HCT116 (cell line): ENCODE data around the gene MAPK7.

Experiments used
- EGR1 ChIP-seq: IDR thresholded peaks from 2 replicates; pipeline ENCODE4 v1.6.1; 2012; ENCODE audit warnings: low read depth
- ELF1 ChIP-seq: IDR thresholded peaks from 2 replicates; pipeline ENCODE4 v1.6.1; 2012; ENCODE audit warnings: low read depth, borderline replicate concordance
- EZH2 ChIP-seq: fragments of 200-600 bp; sonication (generic); IDR thresholded peaks from 2 replicates; pipeline ENCODE4 v1.6.1; 2017; ENCODE audit warnings: antibody characterized with exemption, mixed run types
- EZH2phosphoT487 ChIP-seq: fragments of 200-600 bp; IDR thresholded peaks from 2 replicates; pipeline ENCODE4 v1.6.1; 2018; ENCODE audit warnings: antibody characterized with exemption, borderline replicate concordance
- JUND ChIP-seq: IDR thresholded peaks from 2 replicates; pipeline ENCODE4 v1.6.1; 2012
- POLR2A ChIP-seq: IDR thresholded peaks from 2 replicates; pipeline ENCODE4 v1.7.0; 2011; ENCODE audit warnings: borderline replicate concordance; ENCODE audit not compliant: insufficient read depth, insufficient read length; ENCODE audit errors: extremely low read depth
- RAD21 ChIP-seq: IDR thresholded peaks from 2 replicates; pipeline ENCODE4 v1.6.1; 2012; ENCODE audit warnings: low read depth, mild to moderate bottlenecking
- SP1 ChIP-seq: IDR thresholded peaks from 2 replicates; pipeline ENCODE4 v1.6.1; 2012; ENCODE audit warnings: low read depth
- SRF ChIP-seq: IDR thresholded peaks from 2 replicates; pipeline ENCODE4 v1.6.1; 2012; ENCODE audit warnings: low read depth
- ZNF274 ChIP-seq: fragments of 200-500 bp; sonication (Bioruptor generic); IDR thresholded peaks from 2 replicates; pipeline ENCODE4 v1.6.1; 2014; ENCODE audit warnings: mild to moderate bottlenecking, low read depth, low read length, inconsistent platforms
- TF ChIP-seq, protein P1 (sequence below), 3 experiments: fragments of 200-600 bp in 1 of 3; sonication (generic) in 1 of 3; IDR thresholded peaks in 2 of 3; conservative IDR thresholded peaks in 1 of 3; 2 replicates each; pipeline ENCODE4 v1.5.1; 2012 to 2017; ENCODE audit warnings: low read depth in 2 of 3, low read length in 2 of 3, antibody characterized with exemption in 1 of 3, borderline replicate concordance in 1 of 3, control low read depth in 1 of 3, mild to moderate bottlenecking in 1 of 3, mixed read lengths in 1 of 3, mixed run types in 1 of 3, moderate library complexity in 1 of 3; ENCODE audit not compliant: insufficient read depth in 1 of 3
- TF ChIP-seq, protein P2 (sequence below): IDR thresholded peaks from 2 replicates; pipeline ENCODE4 v1.6.1; 2012; ENCODE audit warnings: low read depth

DNA sequence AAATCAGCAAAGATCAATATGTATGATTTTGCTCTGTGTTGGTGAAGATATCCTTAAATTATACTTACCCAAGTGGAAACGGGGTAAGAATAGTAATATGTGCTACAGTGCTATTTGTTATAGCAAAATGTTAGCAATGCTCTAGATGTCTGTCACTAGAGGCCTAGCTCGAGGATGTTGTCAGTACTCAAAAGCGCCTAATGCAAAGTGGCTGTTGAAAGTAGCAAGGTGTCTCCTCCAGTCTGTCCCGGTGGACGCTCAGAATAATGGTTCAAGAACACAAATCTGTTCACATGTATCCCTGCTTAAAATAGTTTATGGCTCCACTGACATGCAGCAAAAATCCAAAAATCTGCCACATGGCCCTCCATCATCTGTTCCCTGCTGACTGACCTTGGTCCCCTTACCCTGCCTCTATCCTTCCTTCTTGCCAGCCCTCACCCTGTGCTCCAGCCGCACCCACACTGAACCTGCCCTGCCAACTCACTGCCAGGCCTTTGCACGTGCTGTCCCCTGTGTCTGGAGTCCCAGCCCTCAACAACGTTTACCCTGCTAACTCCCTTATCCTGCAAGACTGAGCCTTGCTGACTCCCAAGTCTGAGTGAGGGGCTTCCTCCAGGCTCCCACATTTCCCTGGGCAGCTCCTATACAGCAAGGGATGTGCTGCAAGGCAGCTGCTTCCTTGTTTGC, 23.2 kb downstream of the MAPK7 start:
- TF ChIP-seq, protein P1, sequence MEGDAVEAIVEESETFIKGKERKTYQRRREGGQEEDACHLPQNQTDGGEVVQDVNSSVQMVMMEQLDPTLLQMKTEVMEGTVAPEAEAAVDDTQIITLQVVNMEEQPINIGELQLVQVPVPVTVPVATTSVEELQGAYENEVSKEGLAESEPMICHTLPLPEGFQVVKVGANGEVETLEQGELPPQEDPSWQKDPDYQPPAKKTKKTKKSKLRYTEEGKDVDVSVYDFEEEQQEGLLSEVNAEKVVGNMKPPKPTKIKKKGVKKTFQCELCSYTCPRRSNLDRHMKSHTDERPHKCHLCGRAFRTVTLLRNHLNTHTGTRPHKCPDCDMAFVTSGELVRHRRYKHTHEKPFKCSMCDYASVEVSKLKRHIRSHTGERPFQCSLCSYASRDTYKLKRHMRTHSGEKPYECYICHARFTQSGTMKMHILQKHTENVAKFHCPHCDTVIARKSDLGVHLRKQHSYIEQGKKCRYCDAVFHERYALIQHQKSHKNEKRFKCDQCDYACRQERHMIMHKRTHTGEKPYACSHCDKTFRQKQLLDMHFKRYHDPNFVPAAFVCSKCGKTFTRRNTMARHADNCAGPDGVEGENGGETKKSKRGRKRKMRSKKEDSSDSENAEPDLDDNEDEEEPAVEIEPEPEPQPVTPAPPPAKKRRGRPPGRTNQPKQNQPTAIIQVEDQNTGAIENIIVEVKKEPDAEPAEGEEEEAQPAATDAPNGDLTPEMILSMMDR (IDR thresholded peaks at IDR 0.05 in 2 of 3, conservative IDR thresholded peaks at IDR 0.05 in 1 of 3; ENCODE audit: borderline replicate concordance in 1 of 3, insufficient read depth in 1 of 3, low read depth in 2 of 3, low read length in 2 of 3), result no peak
- no peak for TF ChIP-seq ELF1
- no peak for TF ChIP-seq EZH2
- no peak for TF ChIP-seq RAD21
- no peak for TF ChIP-seq SP1
- no peak for TF ChIP-seq EZH2phosphoT487
- no peak for TF ChIP-seq POLR2A
- TF ChIP-seq EGR1, result no peak
- no peak for TF ChIP-seq JUND
- TF ChIP-seq, protein P2, sequence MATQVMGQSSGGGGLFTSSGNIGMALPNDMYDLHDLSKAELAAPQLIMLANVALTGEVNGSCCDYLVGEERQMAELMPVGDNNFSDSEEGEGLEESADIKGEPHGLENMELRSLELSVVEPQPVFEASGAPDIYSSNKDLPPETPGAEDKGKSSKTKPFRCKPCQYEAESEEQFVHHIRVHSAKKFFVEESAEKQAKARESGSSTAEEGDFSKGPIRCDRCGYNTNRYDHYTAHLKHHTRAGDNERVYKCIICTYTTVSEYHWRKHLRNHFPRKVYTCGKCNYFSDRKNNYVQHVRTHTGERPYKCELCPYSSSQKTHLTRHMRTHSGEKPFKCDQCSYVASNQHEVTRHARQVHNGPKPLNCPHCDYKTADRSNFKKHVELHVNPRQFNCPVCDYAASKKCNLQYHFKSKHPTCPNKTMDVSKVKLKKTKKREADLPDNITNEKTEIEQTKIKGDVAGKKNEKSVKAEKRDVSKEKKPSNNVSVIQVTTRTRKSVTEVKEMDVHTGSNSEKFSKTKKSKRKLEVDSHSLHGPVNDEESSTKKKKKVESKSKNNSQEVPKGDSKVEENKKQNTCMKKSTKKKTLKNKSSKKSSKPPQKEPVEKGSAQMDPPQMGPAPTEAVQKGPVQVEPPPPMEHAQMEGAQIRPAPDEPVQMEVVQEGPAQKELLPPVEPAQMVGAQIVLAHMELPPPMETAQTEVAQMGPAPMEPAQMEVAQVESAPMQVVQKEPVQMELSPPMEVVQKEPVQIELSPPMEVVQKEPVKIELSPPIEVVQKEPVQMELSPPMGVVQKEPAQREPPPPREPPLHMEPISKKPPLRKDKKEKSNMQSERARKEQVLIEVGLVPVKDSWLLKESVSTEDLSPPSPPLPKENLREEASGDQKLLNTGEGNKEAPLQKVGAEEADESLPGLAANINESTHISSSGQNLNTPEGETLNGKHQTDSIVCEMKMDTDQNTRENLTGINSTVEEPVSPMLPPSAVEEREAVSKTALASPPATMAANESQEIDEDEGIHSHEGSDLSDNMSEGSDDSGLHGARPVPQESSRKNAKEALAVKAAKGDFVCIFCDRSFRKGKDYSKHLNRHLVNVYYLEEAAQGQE, result no peak
- no peak for TF ChIP-seq SRF
- TF ChIP-seq ZNF274, result no peak
